Measurements from ENCODE around the gene EIF4A2.

EIF4A2 gene

DNA sequence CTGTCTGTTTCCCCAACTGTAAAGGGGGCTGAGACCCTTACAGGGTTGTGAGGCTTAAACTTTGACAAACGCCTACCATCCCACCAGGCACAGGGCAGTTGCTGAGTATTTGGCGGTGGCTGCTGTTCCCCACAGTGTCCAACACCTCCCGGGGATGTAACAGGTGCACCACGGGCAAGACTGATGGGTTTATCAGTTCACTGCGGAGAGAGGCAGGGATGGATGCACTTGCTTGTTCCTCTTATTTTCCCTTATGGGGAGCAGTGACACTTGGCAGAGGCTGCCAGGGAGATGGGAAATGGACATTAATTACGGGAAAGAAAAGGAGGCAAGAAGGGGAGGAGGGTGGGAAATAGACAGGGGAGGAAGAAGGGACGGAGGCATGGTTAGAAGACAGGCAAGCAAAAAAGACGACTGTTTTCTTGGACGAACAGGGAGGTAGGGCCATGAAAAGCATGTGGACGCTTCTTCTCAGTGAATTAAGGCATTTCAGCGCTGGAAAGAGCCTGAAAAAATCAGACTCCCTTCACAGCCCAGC, 42.6 kb downstream of the EIF4A2 start:
- no peaks in the 10 kb centered on the region for H3K36me3 ChIP-seq (ENCODE audit: control insufficient read depth, insufficient read depth, low read length)
- peaks cover 3% of the 10 kb centered on the region for H3K4me1 ChIP-seq (ENCODE audit: control insufficient read depth, insufficient read depth, low read length)
- no peak overlapping the region for H3K9ac ChIP-seq (ENCODE audit: low read depth, low read length)
- no peaks in the 10 kb centered on the region for H3K9me3 ChIP-seq (ENCODE audit: control insufficient read depth, insufficient read depth, low read length)
- H3K27me3 ChIP-seq (ENCODE audit: control insufficient read depth, insufficient read depth, low read length), result peaks cover 57% of the 10 kb centered on the region
- H3K4me3 ChIP-seq (ENCODE audit: low read depth, low read length), result peak overlapping the region; percentile 62

DNA sequence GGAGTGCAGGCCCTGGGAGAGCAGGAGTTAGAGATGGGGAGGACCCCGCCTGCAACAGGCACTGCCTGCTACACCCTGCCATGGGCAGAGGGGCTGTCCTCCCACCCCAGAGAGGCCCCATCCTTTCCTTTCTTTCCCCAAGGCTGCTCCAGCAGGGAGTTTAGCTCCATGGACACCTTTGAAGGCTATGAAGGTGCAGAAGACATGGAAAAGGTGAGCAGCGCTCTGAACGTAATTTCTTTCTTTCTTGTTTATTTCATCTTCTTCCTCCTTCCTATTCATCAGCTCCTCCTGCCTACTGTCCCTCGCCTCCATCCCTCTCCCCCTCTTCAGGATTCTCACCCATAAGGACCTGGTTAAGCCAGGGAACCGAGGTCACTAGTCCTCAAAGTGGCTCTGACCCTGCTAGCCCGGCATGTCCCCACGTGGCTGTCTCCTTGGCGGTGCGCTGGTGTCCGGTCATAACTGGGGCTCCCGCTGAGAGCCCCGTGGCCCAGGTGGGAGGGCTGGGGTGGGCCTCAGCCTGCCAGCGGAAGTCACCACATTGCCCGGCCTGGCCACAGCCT, 43.1 kb downstream of the EIF4A2 start:
- H3K9me3 ChIP-seq (ENCODE audit: control insufficient read depth, insufficient read depth, low read length), result no peaks in the 10 kb centered on the region
- peaks cover 58% of the 10 kb centered on the region for H3K27me3 ChIP-seq (ENCODE audit: control insufficient read depth, insufficient read depth, low read length)
- peak overlapping the region; percentile 62 for H3K4me3 ChIP-seq (ENCODE audit: low read depth, low read length)
- peak overlapping the region; percentile 12 for H3K9ac ChIP-seq (ENCODE audit: low read depth, low read length)
- no peaks in the 10 kb centered on the region for H3K36me3 ChIP-seq (ENCODE audit: control insufficient read depth, insufficient read depth, low read length)
- H3K4me1 ChIP-seq (ENCODE audit: control insufficient read depth, insufficient read depth, low read length), result peaks cover 3% of the 10 kb centered on the region

GRCh38 chr3:186826976-186827857, 43.8 kb downstream of the EIF4A2 start:
- no peaks in the 10 kb centered on the region for H3K36me3 ChIP-seq (ENCODE audit: control insufficient read depth, insufficient read depth, low read length)
- H3K27me3 ChIP-seq (ENCODE audit: control insufficient read depth, insufficient read depth, low read length), result peaks cover 61% of the 10 kb centered on the region
- peak overlapping the region; percentile 65 for H3K9ac ChIP-seq (ENCODE audit: low read depth, low read length)
- no peaks in the 10 kb centered on the region for H3K9me3 ChIP-seq (ENCODE audit: control insufficient read depth, insufficient read depth, low read length)
- H3K4me3 ChIP-seq (ENCODE audit: low read depth, low read length), result peak overlapping the region; percentile 62
- peaks cover 3% of the 10 kb centered on the region for H3K4me1 ChIP-seq (ENCODE audit: control insufficient read depth, insufficient read depth, low read length)

- no peaks in the 10 kb centered on the region for H3K36me3 ChIP-seq (ENCODE audit: control insufficient read depth, insufficient read depth, low read length)
- H3K9ac ChIP-seq (ENCODE audit: low read depth, low read length), result no peak overlapping the region
- peaks cover 3% of the 10 kb centered on the region for H3K4me1 ChIP-seq (ENCODE audit: control insufficient read depth, insufficient read depth, low read length)
- no peak overlapping the region for H3K4me3 ChIP-seq (ENCODE audit: low read depth, low read length)
- H3K27me3 ChIP-seq (ENCODE audit: control insufficient read depth, insufficient read depth, low read length), result peaks cover 67% of the 10 kb centered on the region
- no peaks in the 10 kb centered on the region for H3K9me3 ChIP-seq (ENCODE audit: control insufficient read depth, insufficient read depth, low read length)
Measured at GRCh38 chr3:186828340-186828739, 45.0 kb downstream of the EIF4A2 start.

- H3K9ac ChIP-seq (ENCODE audit: low read depth, low read length), result no peak overlapping the region
- no peaks in the 10 kb centered on the region for H3K36me3 ChIP-seq (ENCODE audit: control insufficient read depth, insufficient read depth, low read length)
- no peaks in the 10 kb centered on the region for H3K4me1 ChIP-seq (ENCODE audit: control insufficient read depth, insufficient read depth, low read length)
- H3K27me3 ChIP-seq (ENCODE audit: control insufficient read depth, insufficient read depth, low read length), result peaks cover 44% of the 10 kb centered on the region
- no peak overlapping the region for H3K4me3 ChIP-seq (ENCODE audit: low read depth, low read length)
- no peaks in the 10 kb centered on the region for H3K9me3 ChIP-seq (ENCODE audit: control insufficient read depth, insufficient read depth, low read length)
Measured at GRCh38 chr3:186831798-186832197, 48.4 kb downstream of the EIF4A2 start.

GRCh38 chr3:186832276-186832675, 48.9 kb downstream of the EIF4A2 start:
- Histone ChIP-seq H3K36me3 (ENCODE audit: control insufficient read depth, insufficient read depth, low read length) (no peaks in the 10 kb centered on the region), H3K27me3 (ENCODE audit: control insufficient read depth, insufficient read depth, low read length) (peaks cover 44% of the 10 kb centered on the region), H3K4me1 (ENCODE audit: control insufficient read depth, insufficient read depth, low read length) (no peaks in the 10 kb centered on the region), H3K4me3 (ENCODE audit: low read depth, low read length) (no peak overlapping the region), H3K9me3 (ENCODE audit: control insufficient read depth, insufficient read depth, low read length) (no peaks in the 10 kb centered on the region), H3K9ac (ENCODE audit: low read depth, low read length) (no peak overlapping the region)

Data from iPS-15b (cell line).